GM18526 (cell line): ENCODE measurements around the gene CARM1.

Experiments
- POLR2A ChIP-seq: IDR thresholded peaks from 3 replicates; pipeline ENCODE4 v1.6.1; 2011; ENCODE audit not compliant: insufficient read length; ENCODE audit errors: extremely low read depth

Gene CARM1

GRCh38 chr19:10962863-10963262 lies 91.5 kb downstream of the CARM1 start:
- TF ChIP-seq POLR2A: no peak

GRCh38 chr19:10963865-10964264 lies 92.5 kb downstream of the CARM1 start:
- no peak for TF ChIP-seq POLR2A

DNA sequence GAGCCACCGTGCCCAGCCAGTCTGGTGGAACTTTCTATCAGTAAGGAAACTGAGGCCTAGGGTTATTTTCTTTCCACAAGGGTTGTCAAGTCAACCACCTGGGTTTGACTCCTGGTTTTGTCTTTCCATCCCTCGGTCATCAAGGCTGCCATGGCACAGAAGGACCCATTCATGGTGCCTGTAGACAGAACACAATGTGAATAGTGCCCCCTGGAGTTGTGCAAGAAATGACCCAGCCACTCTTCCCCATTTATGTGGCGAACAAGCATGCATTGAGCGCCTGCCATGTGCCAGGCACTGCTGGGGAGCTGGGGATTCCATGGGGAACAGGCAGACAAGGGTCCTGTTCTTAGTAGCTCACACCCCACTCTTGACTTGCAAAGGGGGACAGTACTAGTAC lies 93.5 kb downstream of the CARM1 start:
- TF ChIP-seq POLR2A: no peak

DNA sequence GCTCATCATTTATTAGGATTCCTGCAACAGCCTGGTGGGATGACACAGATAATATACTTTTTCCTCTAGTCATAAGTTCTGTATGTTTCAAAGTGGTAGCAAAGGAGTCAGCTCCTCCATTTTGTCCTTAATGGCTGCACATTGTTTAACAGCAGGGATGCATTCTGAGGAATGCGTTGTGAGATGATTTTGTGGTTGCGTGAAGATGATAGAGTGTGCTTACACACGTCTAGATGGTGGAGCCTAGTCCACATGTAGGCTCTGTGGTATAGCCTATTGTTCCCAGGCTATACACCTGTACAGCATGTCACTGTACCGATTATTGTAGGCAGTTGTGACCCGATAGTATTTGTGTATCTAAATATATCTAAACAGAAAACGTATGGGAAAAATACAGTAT lies 94.0 kb downstream of the CARM1 start:
- no peak for TF ChIP-seq POLR2A

- no peak for TF ChIP-seq POLR2A
Observed at GRCh38 chr19:10966809-10967208, 95.5 kb downstream of the CARM1 start.

DNA sequence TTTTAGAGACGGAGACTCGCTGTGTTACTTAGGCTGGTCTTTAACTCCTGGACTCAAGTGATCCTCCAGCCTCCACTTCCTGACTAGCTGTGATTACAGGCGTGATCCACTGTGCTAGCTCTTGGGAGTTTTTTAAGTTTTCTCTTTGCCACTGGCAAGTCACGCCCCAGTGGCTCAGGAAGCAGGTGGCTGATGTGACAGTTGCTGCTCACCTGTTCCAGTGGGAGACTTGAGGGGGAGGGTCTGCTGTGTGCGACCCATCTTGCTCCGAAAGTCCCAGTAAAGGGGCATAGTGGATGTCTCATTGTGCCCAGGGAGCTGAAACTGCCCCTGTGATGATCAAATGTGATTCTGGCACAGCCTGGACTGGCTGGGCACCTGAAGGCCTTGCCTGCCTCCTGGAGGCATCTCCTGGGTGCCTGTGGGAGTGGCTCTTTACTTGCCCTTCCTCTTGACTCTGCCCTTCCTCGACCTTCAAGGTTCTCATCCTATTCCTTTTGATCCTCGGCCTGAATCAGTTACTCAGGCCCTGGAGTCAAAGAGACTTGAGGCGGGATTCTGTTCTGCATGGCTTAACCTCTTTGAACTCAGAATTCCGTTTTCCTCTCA lies 97.3 kb downstream of the CARM1 start:
- TF ChIP-seq POLR2A: no peak

DNA sequence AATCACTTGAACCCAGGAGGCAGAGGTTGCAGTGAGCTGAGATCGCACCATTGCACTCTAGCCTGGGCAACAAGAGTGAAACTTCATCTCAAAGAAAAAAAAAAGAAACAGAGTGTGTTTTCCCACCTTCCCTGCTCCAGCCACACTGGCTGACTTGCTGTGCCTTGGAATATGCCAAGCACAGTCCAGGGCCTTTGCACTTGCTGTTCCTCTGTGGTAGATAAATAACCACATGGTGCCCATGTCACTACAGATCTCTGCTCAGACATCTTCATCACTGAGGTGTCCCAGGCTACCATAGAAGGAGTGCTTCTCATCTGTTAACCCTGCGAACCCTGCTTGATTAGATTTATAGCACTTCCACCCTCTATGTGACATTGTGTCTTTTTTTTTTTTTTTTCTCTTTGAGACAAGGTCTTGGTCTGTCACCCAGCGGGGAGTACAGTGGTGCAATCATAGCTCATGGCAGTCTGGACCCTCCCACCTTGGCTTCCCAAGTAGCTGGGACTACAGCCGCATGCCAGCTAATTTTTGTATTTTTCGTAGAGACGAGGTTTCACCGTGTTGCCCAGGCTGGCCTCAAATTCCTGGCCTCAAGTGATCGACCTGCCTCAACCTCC lies 99.9 kb downstream of the CARM1 start:
- no peak for TF ChIP-seq POLR2A
